ENCODE results near the gene NRAS. TPM values are rescaled to one million over a fixed set of nuclear protein-coding genes. Genes with fewer than 3 reads are reported as not detected.

The NRAS gene
- polyA plus RNA-seq, 1 donor (not counting 4 experiments of a cell fraction or from before 2014, with no cell fraction given), result 49.5 TPM

GRCh38 chr1:114735479-114735878, 18.9 kb upstream of the NRAS start:
- H3K4me2 ChIP-seq (ENCODE audit: control insufficient read depth, extremely low read depth, insufficient read depth, low read depth, low read length), result no peak overlapping the region
- H3K9ac ChIP-seq (ENCODE audit: control insufficient read depth, extremely low read depth, insufficient read depth, low read length), result no peak overlapping the region
- TF ChIP-seq CTCF (optimal IDR thresholded peaks at IDR 0.05 in 1 of 3, IDR thresholded peaks at IDR 0.05 in 1 of 3, conservative IDR thresholded peaks at IDR 0.05 in 1 of 3; ENCODE audit: extremely low read depth in 1 of 3, insufficient read depth in 2 of 3, low read length in 3 of 3) (no peak), EZH2 (IDR thresholded peaks at IDR 0.05; ENCODE audit: low read length) (no peak)
- H3K4me3 ChIP-seq (ENCODE audit: control insufficient read depth in 2 of 3, extremely low read depth in 1 of 3, insufficient read depth in 2 of 3, low read depth in 1 of 3, low read length in 3 of 3), result no peak overlapping the region
- H3K9me1 ChIP-seq (ENCODE audit: control insufficient read depth, extremely low read depth, insufficient read depth, low read length), result no peaks in the 10 kb centered on the region
- no peak overlapping the region for H2AFZ ChIP-seq (ENCODE audit: control insufficient read depth, low read length)
- FAIRE-seq, result no peak
- peaks cover 23 to 35% of the 10 kb centered on the region in 2 experiments for H3K36me3 ChIP-seq (ENCODE audit: control insufficient read depth in 2 of 2, extremely low read depth in 1 of 2, insufficient read depth in 2 of 2, low read length in 2 of 2)
- no peaks in the 10 kb centered on the region for H3K9me3 ChIP-seq (ENCODE audit: control insufficient read depth, low read depth, low read length)
- no peaks in the 10 kb centered on the region for H3K4me1 ChIP-seq (ENCODE audit: control insufficient read depth, extremely low read depth, insufficient read depth, low read length)
- peaks cover 7% of the 10 kb centered on the region for H4K20me1 ChIP-seq (ENCODE audit: control insufficient read depth, extremely low read depth, insufficient read depth, low read length)
- dilution Hi-C loops (cut with MboI; ENCODE audit: extremely low pct_ligation_motif_present, low sequenced_read_pairs), result no loop called here
- DNase-seq (ENCODE audit: low read depth, low spot score), result no peak
- no peak overlapping the region for H3K27ac ChIP-seq (ENCODE audit: control insufficient read depth, insufficient read depth, low read length)
- H3K79me2 ChIP-seq (ENCODE audit: control insufficient read depth, insufficient read depth, low read length), result peaks cover 36% of the 10 kb centered on the region
- H3K27me3 ChIP-seq (ENCODE audit: control insufficient read depth, extremely low read depth, insufficient read depth, low read length), result no peaks in the 10 kb centered on the region

- Histone ChIP-seq H3K4me1 (ENCODE audit: control insufficient read depth, extremely low read depth, insufficient read depth, low read length) (no peaks in the 10 kb centered on the region), H3K9me3 (ENCODE audit: control insufficient read depth, low read depth, low read length) (no peaks in the 10 kb centered on the region), H3K4me2 (ENCODE audit: control insufficient read depth, extremely low read depth, insufficient read depth, low read depth, low read length) (no peak overlapping the region), H3K9me1 (ENCODE audit: control insufficient read depth, extremely low read depth, insufficient read depth, low read length) (no peaks in the 10 kb centered on the region), H3K79me2 (ENCODE audit: control insufficient read depth, insufficient read depth, low read length) (peaks cover 17% of the 10 kb centered on the region), H3K27me3 (ENCODE audit: control insufficient read depth, extremely low read depth, insufficient read depth, low read length) (no peaks in the 10 kb centered on the region), H3K9ac (ENCODE audit: control insufficient read depth, extremely low read depth, insufficient read depth, low read length) (no peak overlapping the region), H4K20me1 (ENCODE audit: control insufficient read depth, extremely low read depth, insufficient read depth, low read length) (no peaks in the 10 kb centered on the region), H3K27ac (ENCODE audit: control insufficient read depth, insufficient read depth, low read length) (no peak overlapping the region), H3K4me3 (ENCODE audit: control insufficient read depth in 2 of 3, extremely low read depth in 1 of 3, insufficient read depth in 2 of 3, low read depth in 1 of 3, low read length in 3 of 3) (no peak overlapping the region), H3K36me3 (ENCODE audit: control insufficient read depth in 2 of 2, extremely low read depth in 1 of 2, insufficient read depth in 2 of 2, low read length in 2 of 2) (peaks cover 22 to 31% of the 10 kb centered on the region in 2 experiments), H2AFZ (ENCODE audit: control insufficient read depth, low read length) (no peak overlapping the region)
- no peak for DNase-seq (ENCODE audit: low read depth, low spot score)
- dilution Hi-C loops (cut with MboI; ENCODE audit: extremely low pct_ligation_motif_present, low sequenced_read_pairs), result no loop called here
- no peak for FAIRE-seq
- TF ChIP-seq CTCF (optimal IDR thresholded peaks at IDR 0.05 in 1 of 3, IDR thresholded peaks at IDR 0.05 in 1 of 3, conservative IDR thresholded peaks at IDR 0.05 in 1 of 3; ENCODE audit: extremely low read depth in 1 of 3, insufficient read depth in 2 of 3, low read length in 3 of 3) (no peak), EZH2 (IDR thresholded peaks at IDR 0.05; ENCODE audit: low read length) (no peak)
Observed at GRCh38 chr1:114729782-114730181, 13.2 kb upstream of the NRAS start.
